Sigmoid colon (tissue), 4 donors: ENCODE measurements around the gene USP4.

Experiments used
- CTCF ChIP-seq, 4 experiments: fragments of 450-650 bp in 3 of 4; fragments of 200-600 bp in 1 of 4; IDR thresholded peaks; one replicate each; pipeline ENCODE4 v1.5.1; 2016 to 2019; ENCODE audit warnings: antibody characterized with exemption in 4 of 4, mild to moderate bottlenecking in 3 of 4, moderate library complexity in 2 of 4
- EP300 ChIP-seq, 4 donors: sonication (generic); formaldehyde crosslinking; IDR thresholded peaks; one replicate each; pipeline ENCODE4 v1.6.1; 2017; ENCODE audit warnings: antibody characterized with exemption in 4 of 4
- POLR2A ChIP-seq, 2 donors: fragments of 450-650 bp; IDR thresholded peaks; one replicate each; pipeline ENCODE4 v1.6.1; 2016; ENCODE audit warnings: antibody characterized with exemption in 2 of 2, mild to moderate bottlenecking in 2 of 2, moderate library complexity in 2 of 2

- no peak for TF ChIP-seq CTCF (IDR thresholded peaks at IDR 0.05)
- no peak for TF ChIP-seq EP300 (IDR thresholded peaks at IDR 0.05)
- TF ChIP-seq POLR2A (IDR thresholded peaks at IDR 0.05), result no peak
These were observed 10.7 kb downstream of the USP4 start for GRCh38 chr3:49329186-49329585.
